Colonic mucosa (tissue), 4 donors: ENCODE data around the gene GP1BB. TPM values are rescaled to one million over a fixed set of nuclear protein-coding genes. Genes with fewer than 3 reads are reported as not detected.

Experiments
- DNase-seq: peaks from one replicate; pipeline ENCODE4 v3.0.0-alpha.2; 2020
- H3K27ac ChIP-seq: fragments of 200-600 bp; one replicate; pipeline ENCODE4 v1.8.0; 2021
- H3K27me3 ChIP-seq: fragments of 200-600 bp; one replicate; pipeline ENCODE4 v1.8.0; 2021
- H3K36me3 ChIP-seq: fragments of 200-600 bp; one replicate; pipeline ENCODE4 v1.8.0; 2021
- H3K4me1 ChIP-seq: fragments of 200-600 bp; one replicate; pipeline ENCODE4 v1.8.0; 2021; ENCODE audit warnings: mild to moderate bottlenecking
- H3K4me3 ChIP-seq: fragments of 200-600 bp; one replicate; pipeline ENCODE4 v1.8.0; 2021
- H3K9ac ChIP-seq, 2 donors: one replicate each; pipeline ENCODE4 v1.7.0; 2013; ENCODE audit warnings: control low read depth in 2 of 2, low read depth in 2 of 2, low read length in 2 of 2
- H3K9me3 ChIP-seq: fragments of 200-600 bp; one replicate; pipeline ENCODE4 v1.8.0; 2021
- CTCF ChIP-seq: fragments of 200-600 bp; IDR thresholded peaks from one replicate; pipeline ENCODE4 v1.8.0; 2022; ENCODE audit warnings: antibody characterized with exemption, mild to moderate bottlenecking
- intact Hi-C: fragments of 100-400 bp; cut with DNase I; formaldehyde crosslinking; loops from one replicate; pipeline ENCODE4 v1.14.1; 2022
- total RNA-seq, 2 donors: library from RNA; stranded (reverse); fragmentation: NEBNext Ultra II Directional in 1 of 2; extraction: Animal tissue kit (Norgen Biotek cat#: 25700) in 1 of 2; gene quantifications; one replicate each; pipeline ENCODE4 v1.2.1, GENCODE V29; 2021
- donor health status: healthy.
- donor health status: DM: no; HTN: no; CAD: no.
- donor health status: DM: no; HTN: no; CAD: no.

GP1BB gene
- total RNA-seq, 2 donors from 2014 or later: 0.45 to 1.1 TPM

GRCh38 chr22:19753090-19753842, 29.9 kb downstream of the GP1BB start:
- TF ChIP-seq CTCF: no peak
- Histone ChIP-seq H3K36me3 (no peaks in the 10 kb centered on the region), H3K4me3 (no peak overlapping the region), H3K9me3 (no peaks in the 10 kb centered on the region), H3K4me1 (peaks cover 3% of the 10 kb centered on the region), H3K27ac (no peak overlapping the region), H3K27me3 (peaks cover 52% of the 10 kb centered on the region), H3K9ac (no peak overlapping the region)
- intact Hi-C loops: no loop called here
- no peak for DNase-seq

- no peak overlapping the region for H3K9ac ChIP-seq
- intact Hi-C loops: no loop called here
- H3K4me1 ChIP-seq: peaks cover 3% of the 10 kb centered on the region
- no peak overlapping the region for H3K27ac ChIP-seq
- DNase-seq: no peak
- H3K27me3 ChIP-seq: peaks cover 61% of the 10 kb centered on the region
- TF ChIP-seq CTCF: no peak
- no peaks in the 10 kb centered on the region for H3K36me3 ChIP-seq
- no peak overlapping the region for H3K4me3 ChIP-seq
- no peaks in the 10 kb centered on the region for H3K9me3 ChIP-seq
These were observed 30.8 kb downstream of the GP1BB start for GRCh38 chr22:19753996-19754700.

DNA sequence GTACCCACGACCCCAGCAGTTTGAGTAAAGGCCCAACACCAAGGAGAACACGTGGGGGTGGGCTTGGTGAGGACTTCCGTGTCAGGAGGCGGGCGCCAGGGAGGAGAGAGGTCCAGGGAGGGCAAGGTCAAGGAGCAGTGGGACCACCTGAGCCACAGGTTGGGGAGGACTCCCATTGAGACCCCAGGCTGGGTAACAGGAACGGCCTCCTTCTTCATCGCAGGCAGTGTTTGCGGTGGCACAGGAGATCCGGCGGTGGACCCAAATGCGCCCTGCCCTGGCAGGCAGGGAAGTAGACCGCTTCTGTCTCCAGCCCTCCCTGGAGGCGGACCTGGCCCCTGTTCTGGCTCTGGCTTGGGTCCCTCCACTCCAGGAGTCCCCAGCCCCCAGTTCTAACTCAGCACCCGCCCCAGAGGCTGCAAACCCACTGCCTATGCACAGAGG, 31.4 kb downstream of the GP1BB start:
- peaks cover 3% of the 10 kb centered on the region for H3K4me1 ChIP-seq
- H3K9ac ChIP-seq: no peak overlapping the region
- H3K9me3 ChIP-seq: no peaks in the 10 kb centered on the region
- DNase-seq: no peak
- H3K36me3 ChIP-seq: no peaks in the 10 kb centered on the region
- no peak for TF ChIP-seq CTCF
- intact Hi-C loops: no loop called here
- no peak overlapping the region for H3K27ac ChIP-seq
- H3K4me3 ChIP-seq: no peak overlapping the region
- H3K27me3 ChIP-seq: peaks cover 67% of the 10 kb centered on the region

- DNase-seq: no peak
- intact Hi-C loops: no loop called here
- Histone ChIP-seq H3K27me3 (peaks cover 72% of the 10 kb centered on the region), H3K9me3 (no peaks in the 10 kb centered on the region), H3K36me3 (no peaks in the 10 kb centered on the region), H3K27ac (no peak overlapping the region), H3K4me1 (peaks cover 3% of the 10 kb centered on the region), H3K9ac (no peak overlapping the region), H3K4me3 (no peak overlapping the region)
- no peak for TF ChIP-seq CTCF
These were observed 31.9 kb downstream of the GP1BB start for GRCh38 chr22:19755145-19755710.

- H3K9me3 ChIP-seq: no peaks in the 10 kb centered on the region
- no peaks in the 10 kb centered on the region for H3K36me3 ChIP-seq
- no peak for DNase-seq
- peaks cover 3% of the 10 kb centered on the region for H3K4me1 ChIP-seq
- no peak overlapping the region for H3K4me3 ChIP-seq
- no peak overlapping the region for H3K27ac ChIP-seq
- peaks cover 72% of the 10 kb centered on the region for H3K27me3 ChIP-seq
- no peak for TF ChIP-seq CTCF
- intact Hi-C loops: no loop called here
- H3K9ac ChIP-seq: no peak overlapping the region
These were observed 32.5 kb downstream of the GP1BB start for GRCh38 chr22:19755722-19756287.
